Thyroid gland (tissue), 4 donors: Measurements from ENCODE around the gene OSBPL5. TPM values are rescaled to one million over a fixed set of nuclear protein-coding genes. Genes with fewer than 3 reads are reported as not detected.

Experiments
- DNase-seq, 2 donors: peaks; one replicate each; pipeline ENCODE4 v3.0.0-alpha.2; 2019
- H3K27ac ChIP-seq, 3 donors: fragments of 200-600 bp; sonication (generic); 1 replicate in 2 of 3; 2 replicates in 1 of 3; pipeline ENCODE4 v1.5.1; 2016 to 2019; ENCODE audit warnings: mild to moderate bottlenecking in 1 of 3, moderate library complexity in 1 of 3
- H3K27me3 ChIP-seq: fragments of 200-600 bp; sonication (generic); one replicate; pipeline ENCODE4 v1.5.1; 2019
- H3K36me3 ChIP-seq, 2 donors: fragments of 200-600 bp; sonication (generic); one replicate each; pipeline ENCODE4 v1.5.1; 2016 to 2019
- H3K4me1 ChIP-seq, 2 donors: fragments of 200-600 bp; sonication (generic); one replicate each; pipeline ENCODE4 v1.5.1; 2017 to 2019
- H3K4me3 ChIP-seq, 3 donors: fragments of 200-600 bp; sonication (generic); replicated peaks in 1 of 3; 1 replicate in 2 of 3; 2 replicates in 1 of 3; pipeline ENCODE4 v1.5.1; 2016; ENCODE audit warnings: mild to moderate bottlenecking in 1 of 3
- H3K9me3 ChIP-seq: fragments of 200-600 bp; sonication (generic); one replicate; pipeline ENCODE4 v1.5.1; 2017
- POLR2A ChIP-seq, 2 donors: fragments of 450-650 bp; IDR thresholded peaks; one replicate each; pipeline ENCODE4 v1.6.1; 2017; ENCODE audit warnings: antibody characterized with exemption in 2 of 2, mild to moderate bottlenecking in 2 of 2, moderate library complexity in 1 of 2
- WGBS, 2 donors: methylation state at CpG; one replicate each; pipeline ENCODE4 v1.1.5; 2017; 5-methylcytosine and 5-hydroxymethylcytosine counted together
- intact Hi-C: fragments of 100-400 bp; cut with DNase I; formaldehyde crosslinking; loops from one replicate; pipeline ENCODE4 v1.15.1; 2023
- total RNA-seq, 4 donors: library from RNA; depleted of rRNA; stranded (reverse); fragments of >200 nt; gene quantifications; one replicate each; pipeline ENCODE4 v1.2.3, GENCODE V29; 2016
- TF ChIP-seq, protein P1 (sequence below), 6 experiments: fragments of 200-600 bp in 3 of 6; fragments of 450-650 bp in 3 of 6; sonication (generic) in 3 of 6; IDR thresholded peaks; one replicate each; pipeline ENCODE4 v1.5.1; 2016 to 2019; ENCODE audit warnings: antibody characterized with exemption in 6 of 6, mild to moderate bottlenecking in 2 of 6, inconsistent platforms in 1 of 6, moderate library complexity in 1 of 6

OSBPL5 gene
- total RNA-seq, 4 donors from 2014 or later: 24.2 to 46.7 (median 34.4) TPM

DNA sequence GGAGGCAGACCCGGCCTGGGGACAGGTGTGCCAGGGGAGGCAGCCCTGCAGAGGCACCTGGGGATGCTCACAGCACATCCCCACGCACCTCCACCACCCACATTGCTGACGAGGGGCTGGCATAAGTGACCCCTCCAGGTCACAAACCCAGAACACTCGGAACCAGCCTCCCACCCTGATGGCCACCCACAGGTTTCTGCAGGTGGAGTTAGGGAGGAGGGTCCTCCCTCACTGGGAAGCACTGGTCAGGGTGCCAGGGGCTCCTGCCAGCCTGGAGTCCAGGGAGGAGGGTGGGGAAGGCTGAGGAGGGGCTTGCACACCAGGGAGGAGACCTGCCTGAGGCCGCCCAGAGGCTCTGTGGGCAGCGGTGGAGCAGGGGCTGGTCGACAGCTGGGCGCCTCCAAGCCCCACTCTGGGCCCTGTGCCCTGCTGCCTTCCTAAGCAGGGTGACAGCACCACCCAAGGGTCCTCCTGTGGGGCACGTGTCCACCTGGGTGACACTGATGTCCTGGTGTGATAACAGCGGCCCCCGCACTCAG, 56.9 kb downstream of the OSBPL5 start:
- WGBS, 2 donors: 69 to 70% methylated on average over 8 to 9 of the region's 11 CpGs
- DNase-seq: no peak
- TF ChIP-seq, protein P1, sequence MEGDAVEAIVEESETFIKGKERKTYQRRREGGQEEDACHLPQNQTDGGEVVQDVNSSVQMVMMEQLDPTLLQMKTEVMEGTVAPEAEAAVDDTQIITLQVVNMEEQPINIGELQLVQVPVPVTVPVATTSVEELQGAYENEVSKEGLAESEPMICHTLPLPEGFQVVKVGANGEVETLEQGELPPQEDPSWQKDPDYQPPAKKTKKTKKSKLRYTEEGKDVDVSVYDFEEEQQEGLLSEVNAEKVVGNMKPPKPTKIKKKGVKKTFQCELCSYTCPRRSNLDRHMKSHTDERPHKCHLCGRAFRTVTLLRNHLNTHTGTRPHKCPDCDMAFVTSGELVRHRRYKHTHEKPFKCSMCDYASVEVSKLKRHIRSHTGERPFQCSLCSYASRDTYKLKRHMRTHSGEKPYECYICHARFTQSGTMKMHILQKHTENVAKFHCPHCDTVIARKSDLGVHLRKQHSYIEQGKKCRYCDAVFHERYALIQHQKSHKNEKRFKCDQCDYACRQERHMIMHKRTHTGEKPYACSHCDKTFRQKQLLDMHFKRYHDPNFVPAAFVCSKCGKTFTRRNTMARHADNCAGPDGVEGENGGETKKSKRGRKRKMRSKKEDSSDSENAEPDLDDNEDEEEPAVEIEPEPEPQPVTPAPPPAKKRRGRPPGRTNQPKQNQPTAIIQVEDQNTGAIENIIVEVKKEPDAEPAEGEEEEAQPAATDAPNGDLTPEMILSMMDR (IDR thresholded peaks at IDR 0.05): no peak
- no peak for TF ChIP-seq POLR2A (IDR thresholded peaks at IDR 0.05)
- Histone ChIP-seq H3K36me3 (no peaks in the 10 kb centered on the region), H3K4me1 (no peaks in the 10 kb centered on the region), H3K4me3 (no peak overlapping the region), H3K27me3 (no peaks in the 10 kb centered on the region), H3K27ac (no peak overlapping the region), H3K9me3 (no peaks in the 10 kb centered on the region)
- intact Hi-C loops: loop anchor here (10.0 kb wide), 1 partner anchor 107 kb away; the partner anchor contains the start of gene MRGPRG

DNA sequence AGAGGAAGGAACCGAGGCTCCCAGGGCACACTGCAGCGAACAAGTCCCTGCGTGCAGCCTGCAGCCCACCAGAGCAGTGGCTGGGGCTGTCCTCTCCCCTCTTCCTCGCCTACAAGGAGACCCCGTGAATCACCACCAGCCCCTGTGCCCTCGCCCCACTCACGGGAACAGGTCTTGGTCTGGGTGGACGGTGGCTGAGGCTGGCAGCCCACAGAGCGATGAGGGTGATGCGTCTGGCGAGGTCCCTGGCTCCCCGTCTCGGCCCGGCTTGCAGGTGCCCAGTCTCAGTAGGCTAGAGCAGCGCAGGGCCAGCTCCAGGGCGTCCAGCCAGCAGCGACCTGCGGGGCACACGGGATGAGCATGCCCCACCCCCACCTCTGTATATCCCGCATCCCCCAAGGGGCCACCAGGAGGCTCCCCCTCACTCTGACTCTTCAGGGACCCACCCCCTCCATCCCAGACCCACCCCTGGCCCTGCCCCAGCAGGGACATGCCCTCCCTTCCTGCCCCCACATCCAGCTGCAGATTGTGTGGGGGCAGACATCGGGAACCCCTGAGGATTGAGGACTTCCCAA, 57.4 kb downstream of the OSBPL5 start:
- H3K9me3 ChIP-seq: no peaks in the 10 kb centered on the region
- no peaks in the 10 kb centered on the region for H3K27me3 ChIP-seq
- no peak overlapping the region for H3K27ac ChIP-seq
- intact Hi-C loops: loop anchor here (10.0 kb wide), 1 partner anchor 107 kb away; the partner anchor contains the start of gene MRGPRG
- no peaks in the 10 kb centered on the region for H3K36me3 ChIP-seq
- H3K4me1 ChIP-seq: no peaks in the 10 kb centered on the region
- no peak for DNase-seq
- no peak for TF ChIP-seq POLR2A (IDR thresholded peaks at IDR 0.05)
- TF ChIP-seq, protein P1 (IDR thresholded peaks at IDR 0.05): no peak
- H3K4me3 ChIP-seq: no peak overlapping the region
- WGBS, 2 donors: 79 to 89% methylated on average over 10 to 20 of the region's 21 CpGs

DNA sequence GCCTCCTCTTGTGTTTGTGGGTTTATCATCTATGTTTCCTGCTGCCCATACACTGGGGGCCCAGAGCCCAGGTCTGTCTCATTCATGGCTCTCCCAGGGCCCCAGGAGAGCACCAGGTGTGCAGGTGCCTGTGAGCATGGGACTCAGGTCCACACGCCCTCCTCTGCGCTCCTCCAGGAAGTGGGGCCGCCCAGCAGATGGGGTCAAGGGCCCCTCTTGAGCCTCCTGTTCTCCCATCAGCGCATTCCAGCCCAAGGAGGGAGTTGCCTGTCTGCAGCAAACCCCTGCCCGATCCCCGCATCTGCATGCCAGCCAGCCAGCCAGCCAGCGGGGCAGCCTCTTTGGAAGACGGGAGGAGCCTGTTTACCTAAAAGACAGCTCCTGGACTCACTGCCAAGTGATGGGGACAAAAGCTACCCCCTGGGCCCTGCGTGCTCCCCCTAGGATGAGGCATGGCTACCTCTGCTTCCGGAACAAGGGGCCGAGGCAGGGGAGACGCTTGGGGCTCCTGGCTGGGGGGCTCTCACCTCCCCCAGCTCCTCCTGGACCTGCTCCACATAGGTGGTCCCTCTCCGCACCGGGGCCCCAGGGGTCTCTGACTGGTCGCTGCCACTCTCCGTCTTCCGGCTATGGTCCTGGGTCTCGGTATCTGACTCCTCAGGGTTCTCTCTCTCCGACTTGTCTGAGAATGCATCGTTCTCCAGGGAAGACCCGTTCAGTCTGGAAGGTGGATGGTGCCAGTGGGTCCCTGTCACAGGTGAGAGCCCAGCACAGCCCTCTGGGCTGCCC, 58.2 kb downstream of the OSBPL5 start:
- H3K4me3 ChIP-seq: no peak overlapping the region
- 93 to 96% methylated on average over 10 to 19 of the region's 21 CpGs for WGBS, 2 donors
- no peaks in the 10 kb centered on the region for H3K4me1 ChIP-seq
- DNase-seq: no peak
- intact Hi-C loops: loop anchor here (10.0 kb wide), 1 partner anchor 108 kb away; the partner anchor contains the start of gene MRGPRG
- no peaks in the 10 kb centered on the region for H3K27me3 ChIP-seq
- no peaks in the 10 kb centered on the region for H3K36me3 ChIP-seq
- TF ChIP-seq POLR2A (IDR thresholded peaks at IDR 0.05): no peak
- TF ChIP-seq, protein P1 (IDR thresholded peaks at IDR 0.05): no peak
- H3K9me3 ChIP-seq: no peaks in the 10 kb centered on the region
- H3K27ac ChIP-seq: no peak overlapping the region

DNA sequence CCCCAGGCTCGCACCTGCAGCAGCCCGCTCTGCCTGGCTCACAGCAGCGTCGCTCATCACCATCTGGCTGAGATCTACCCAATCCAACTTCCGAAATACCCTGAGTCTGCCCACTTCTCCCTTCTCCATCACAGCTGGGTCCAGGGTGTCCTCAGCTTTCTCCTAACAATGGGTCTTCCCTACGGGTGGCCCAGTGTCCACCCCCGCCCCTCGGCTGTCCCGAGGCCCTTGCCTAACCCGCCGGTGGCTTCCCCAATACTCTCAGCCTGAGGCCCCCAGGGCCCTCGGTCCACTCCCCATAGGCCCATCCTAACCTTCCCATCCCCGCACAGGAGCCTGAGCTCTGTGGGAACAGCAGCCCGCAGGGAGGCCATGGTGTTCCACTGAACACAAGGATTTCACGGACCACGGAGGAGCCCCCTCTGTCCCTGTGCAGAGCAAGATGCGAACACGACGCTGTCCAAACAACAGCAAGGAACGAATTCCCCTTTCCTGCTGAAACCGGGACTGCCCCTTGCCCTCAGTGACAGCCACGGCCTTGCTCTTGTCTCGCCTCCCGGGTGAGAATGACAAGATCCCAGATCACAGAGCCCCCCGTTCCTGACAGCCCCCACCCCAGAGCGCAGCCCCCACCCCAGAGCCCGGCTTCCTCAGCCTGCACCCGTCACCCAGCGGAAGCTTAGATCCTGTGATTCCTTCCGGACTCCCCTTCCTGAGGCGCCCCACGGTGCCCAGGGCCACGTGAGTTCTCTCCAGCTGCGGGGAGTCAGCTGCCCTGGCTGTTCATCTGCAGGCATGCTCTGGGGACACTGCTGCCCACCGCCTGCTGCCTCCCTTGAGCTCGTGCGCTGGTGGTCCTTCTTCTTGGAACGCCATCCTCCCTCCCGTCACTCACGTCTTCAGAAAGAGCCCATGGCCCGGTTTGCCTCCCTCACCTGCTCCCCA, 59.0 kb downstream of the OSBPL5 start:
- no peaks in the 10 kb centered on the region for H3K36me3 ChIP-seq
- no peaks in the 10 kb centered on the region for H3K4me1 ChIP-seq
- H3K27me3 ChIP-seq: no peaks in the 10 kb centered on the region
- no peaks in the 10 kb centered on the region for H3K9me3 ChIP-seq
- WGBS, 2 donors: 90 to 93% methylated on average over 41 of the region's 41 CpGs
- H3K4me3 ChIP-seq: no peak overlapping the region
- DNase-seq: no peak
- intact Hi-C loops: loop anchor here (10.0 kb wide), 1 partner anchor 109 kb away; the partner anchor contains the start of gene MRGPRG
- TF ChIP-seq, protein P1 (IDR thresholded peaks at IDR 0.05): no peak
- TF ChIP-seq POLR2A (IDR thresholded peaks at IDR 0.05): no peak
- no peak overlapping the region for H3K27ac ChIP-seq
